NB4 (cell line): Measurements from ENCODE around the gene CBFA2T3.
"Not testable (repeated sequence)": the region's sequence is repeated elsewhere in the genome, so short reads cannot be mapped to it uniquely, and the experiment has no call there.

Experiments used
- DNase-seq: peaks from one replicate; pipeline ENCODE4 v3.0.0; 2010; ENCODE audit warnings: low read depth
- H3K4me3 ChIP-seq: one replicate; pipeline ENCODE4 v1.5.1; 2011; ENCODE audit warnings: mild to moderate bottlenecking, low read depth, low read length, moderate library complexity
- CTCF ChIP-seq: IDR thresholded peaks from one replicate; pipeline ENCODE4 v1.5.1; 2012; ENCODE audit warnings: low read depth, low read length
- MAX ChIP-seq: IDR thresholded peaks from 2 replicates; pipeline ENCODE4 v1.6.1; 2011; ENCODE audit warnings: low read depth, low read length
- MYC ChIP-seq: IDR thresholded peaks from 2 replicates; pipeline ENCODE4 v1.6.1; 2011; ENCODE audit warnings: low read depth, low read length
- POLR2A ChIP-seq: IDR thresholded peaks from 2 replicates; pipeline ENCODE4 v1.6.1; 2011; ENCODE audit warnings: mild to moderate bottlenecking; ENCODE audit not compliant: insufficient read length; ENCODE audit errors: extremely low read depth

Gene CBFA2T3

GRCh38 chr16:89018282-89019158 is 41.5 kb upstream of the CBFA2T3 start:
- no peak for DNase-seq
- no peak overlapping the region for H3K4me3 ChIP-seq
- TF ChIP-seq MAX = no peak

GRCh38 chr16:89017543-89018281 is 40.7 kb upstream of the CBFA2T3 start:
- DNase-seq = no peak
- no peak for TF ChIP-seq POLR2A
- no peak for TF ChIP-seq MYC
- no peak for TF ChIP-seq CTCF
- TF ChIP-seq MAX = no peak

GRCh38 chr16:89016561-89016960 is 39.6 kb upstream of the CBFA2T3 start:
- DNase-seq, H3K4me3 ChIP-seq: not testable (repeated sequence)

More at GRCh38 chr16:89017543-89018281, 40.7 kb upstream of the CBFA2T3 start:
- no peak overlapping the region for H3K4me3 ChIP-seq

- H3K4me3 ChIP-seq = no peak overlapping the region
- DNase-seq = no peak
- TF ChIP-seq CTCF (no peak), MYC (no peak), POLR2A (no peak), MAX (no peak)
These were observed 38.4 kb upstream of the CBFA2T3 start for GRCh38 chr16:89015271-89015859.

GRCh38 chr16:89014403-89015230 is 37.6 kb upstream of the CBFA2T3 start:
- H3K4me3 ChIP-seq = no peak overlapping the region
- DNase-seq = no peak
- TF ChIP-seq POLR2A = no peak
- TF ChIP-seq MAX = no peak
- no peak for TF ChIP-seq CTCF
- no peak for TF ChIP-seq MYC

GRCh38 chr16:89013692-89014402 is 36.8 kb upstream of the CBFA2T3 start:
- no peak overlapping the region for H3K4me3 ChIP-seq
- no peak for DNase-seq
- TF ChIP-seq CTCF (no peak), POLR2A (no peak), MAX (no peak), MYC (no peak)
